Measurements from ENCODE around the gene TSPAN14. TPM values are rescaled to one million over a fixed set of nuclear protein-coding genes. Genes with fewer than 3 reads are reported as not detected.

Gene TSPAN14
- total RNA-seq, 1 experiment from 2014 or later, result 46.8 TPM

DNA sequence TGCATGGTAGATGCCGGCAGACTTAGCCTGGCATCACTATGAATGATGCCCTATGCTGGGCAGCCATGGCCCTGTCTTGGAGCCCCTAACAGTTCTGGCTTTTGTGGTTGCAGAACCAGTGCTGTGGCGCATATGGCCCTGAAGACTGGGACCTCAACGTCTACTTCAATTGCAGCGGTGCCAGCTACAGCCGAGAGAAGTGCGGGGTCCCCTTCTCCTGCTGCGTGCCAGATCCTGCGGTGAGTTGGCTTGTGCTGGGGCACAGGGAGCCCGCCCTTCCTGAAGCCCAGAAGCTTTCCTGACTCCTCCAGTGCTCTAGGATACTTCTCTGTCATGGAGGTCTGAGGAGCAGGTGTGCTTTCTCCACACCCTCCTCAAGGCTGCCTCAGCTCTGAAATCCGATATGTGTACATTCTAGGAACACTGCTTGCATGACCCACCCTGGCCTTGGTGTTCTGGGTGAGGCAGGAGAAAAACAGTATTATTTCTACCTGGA lies 58.0 kb downstream of the TSPAN14 start:
- Histone ChIP-seq H3K9ac (ENCODE audit: extremely low read depth, insufficient read length, low read length) (no peak overlapping the region), H4K8ac (replicated peaks; ENCODE audit: insufficient read length, low read depth, low read length) (no peak overlapping the region), H2AFZ (ENCODE audit: low read length) (no peak overlapping the region), H3K27me3 (ENCODE audit: insufficient read depth, low read length) (no peaks in the 10 kb centered on the region), H3K9me3 (ENCODE audit: control insufficient read depth, low read depth, low read length) (no peaks in the 10 kb centered on the region), H3K23ac (ENCODE audit: insufficient read length, low read depth, low read length) (no peak overlapping the region), H3K14ac (ENCODE audit: insufficient read depth, low read length) (no peak overlapping the region), H3K79me2 (ENCODE audit: insufficient read depth, low read length) (no peaks in the 10 kb centered on the region), H2BK15ac (ENCODE audit: low read depth, low read length) (no peak overlapping the region), H2BK20ac (ENCODE audit: low read depth, low read length, poor library complexity, severe bottlenecking) (no peak overlapping the region), H4K5ac (ENCODE audit: insufficient read length, low read depth, low read length) (no peak overlapping the region), H3K18ac (ENCODE audit: insufficient read length, low read depth, low read length) (no peak overlapping the region), H3K4ac (ENCODE audit: low read depth, low read length) (no peak overlapping the region), H2BK120ac (ENCODE audit: low read depth, low read length, poor library complexity, severe bottlenecking) (no peak overlapping the region), H3K79me1 (ENCODE audit: insufficient read depth, low read depth, low read length, poor library complexity, severe bottlenecking) (no peaks in the 10 kb centered on the region), H3K56ac (ENCODE audit: insufficient read length, low read depth, low read length) (no peak overlapping the region), H3K4me2 (ENCODE audit: insufficient read depth, insufficient read length, low read length) (no peak overlapping the region), H2AK5ac (ENCODE audit: insufficient read length, low read length) (no peak overlapping the region), H4K20me1 (ENCODE audit: control insufficient read depth, insufficient read depth, insufficient read length) (no peaks in the 10 kb centered on the region), H4K91ac (ENCODE audit: insufficient read length, low read depth, low read length) (no peak overlapping the region), H2BK12ac (ENCODE audit: insufficient read length, low read depth, low read length) (no peak overlapping the region), H3K27ac (ENCODE audit: insufficient read length, low read depth, low read length) (no peak overlapping the region), H3K23me2 (ENCODE audit: insufficient read length, low read depth, low read length, poor library complexity, severe bottlenecking) (no peaks in the 10 kb centered on the region), H3T11ph (ENCODE audit: low read length) (no peak overlapping the region), H2BK5ac (ENCODE audit: insufficient read length, low read length) (no peak overlapping the region), H3K4me1 (ENCODE audit: insufficient read depth, low read length) (no peaks in the 10 kb centered on the region)
- Mint-ChIP-seq H3K27me3 (ENCODE audit: low read depth) (no peaks in the 10 kb centered on the region), H3K9me3 (no peaks in the 10 kb centered on the region), H3K36me3 (ENCODE audit: insufficient read depth in 1 of 3, low read depth in 3 of 3) (peaks cover 28 to 66% (median 45%) of the 10 kb centered on the region in 3 experiments; a peak in 6 of 7 replicates), H3K4me1 (peaks cover 2 to 6% of the 10 kb centered on the region in 2 experiments; a peak in 3 of 4 replicates), H3K27ac (no peak overlapping the region), H3K4me3 (no peak overlapping the region)
- DNase-seq, result no peak
- TF ChIP-seq, protein P1, sequence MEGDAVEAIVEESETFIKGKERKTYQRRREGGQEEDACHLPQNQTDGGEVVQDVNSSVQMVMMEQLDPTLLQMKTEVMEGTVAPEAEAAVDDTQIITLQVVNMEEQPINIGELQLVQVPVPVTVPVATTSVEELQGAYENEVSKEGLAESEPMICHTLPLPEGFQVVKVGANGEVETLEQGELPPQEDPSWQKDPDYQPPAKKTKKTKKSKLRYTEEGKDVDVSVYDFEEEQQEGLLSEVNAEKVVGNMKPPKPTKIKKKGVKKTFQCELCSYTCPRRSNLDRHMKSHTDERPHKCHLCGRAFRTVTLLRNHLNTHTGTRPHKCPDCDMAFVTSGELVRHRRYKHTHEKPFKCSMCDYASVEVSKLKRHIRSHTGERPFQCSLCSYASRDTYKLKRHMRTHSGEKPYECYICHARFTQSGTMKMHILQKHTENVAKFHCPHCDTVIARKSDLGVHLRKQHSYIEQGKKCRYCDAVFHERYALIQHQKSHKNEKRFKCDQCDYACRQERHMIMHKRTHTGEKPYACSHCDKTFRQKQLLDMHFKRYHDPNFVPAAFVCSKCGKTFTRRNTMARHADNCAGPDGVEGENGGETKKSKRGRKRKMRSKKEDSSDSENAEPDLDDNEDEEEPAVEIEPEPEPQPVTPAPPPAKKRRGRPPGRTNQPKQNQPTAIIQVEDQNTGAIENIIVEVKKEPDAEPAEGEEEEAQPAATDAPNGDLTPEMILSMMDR (conservative IDR thresholded peaks at IDR 0.05), result no peak
- no CpG with 5 or more reads among the region's 10 CpGs for WGBS (ENCODE audit: extremely low coverage, insufficient read length, low lambda C conversion rate)
